PC-3 (cell line): ENCODE measurements around the gene HOMER3. TPM values are rescaled to one million over a fixed set of nuclear protein-coding genes. Genes with fewer than 3 reads are reported as not detected.

ENCODE experiments used
- ATAC-seq: fragments of 200-7000 bp; cut with Tn5 transposase; 2 replicates; pipeline ENCODE4 v1.9.1; 2020; ENCODE audit warnings: mild to moderate bottlenecking, moderate library complexity
- Bru-seq: library from RNA; stranded (reverse); fragments of 400-500 nt; gene quantifications from one replicate; lab custom pipeline; 2021; lab: Mats Ljungman, UMichigan
- BruChase-seq, 2 experiments: library from RNA; stranded (reverse); fragments of 400-500 nt; gene quantifications; one replicate each; lab custom pipeline; 2021; lab: Mats Ljungman, UMichigan
- BruUV-seq: library from RNA; stranded (reverse); fragments of 400-500 nt; replicated peaks from 2 replicates; lab custom pipeline; 2021; lab: Mats Ljungman, UMichigan
- CTCF ChIA-PET: fragments of 300-600 bp; sonication (Branson Sonifier 250); formaldehyde crosslinking; loops from one replicate; lab custom pipeline; 2022; ENCODE audit warnings: antibody characterized with exemption; lab: Charles Lee
- POLR2A ChIA-PET: fragments of 300-600 bp; sonication (Branson Sonifier 250); formaldehyde crosslinking; loops from one replicate; lab custom pipeline; 2022; ENCODE audit warnings: antibody characterized with exemption; ENCODE audit not compliant: unreplicated experiment; lab: Charles Lee
- DNase-seq: peaks from one replicate; pipeline ENCODE4 v3.0.0-alpha.2; 2015
- H2AFZ ChIP-seq: fragments of 300-600 bp; sonication (generic); 2 replicates; pipeline ENCODE4 v1.6.0; 2016; ENCODE audit warnings: antibody characterized with exemption, low read length
- H3F3A ChIP-seq: fragments of 300-600 bp; sonication (generic); one replicate; pipeline ENCODE4 v1.6.0; 2017; ENCODE audit warnings: antibody characterized with exemption, low read length, control low read depth, mild to moderate bottlenecking; ENCODE audit not compliant: unreplicated experiment
- H3K27ac ChIP-seq: fragments of 300-600 bp; sonication (generic); 2 replicates; pipeline ENCODE4 v1.5.1; 2016; ENCODE audit warnings: mild to moderate bottlenecking, low read length
- H3K27me3 ChIP-seq: fragments of 300-600 bp; sonication (generic); 2 replicates; pipeline ENCODE4 v1.6.1; 2016; ENCODE audit warnings: low read length, mixed read lengths
- H3K36me3 ChIP-seq: fragments of 300-600 bp; sonication (generic); 2 replicates; pipeline ENCODE4 v1.6.1; 2016; ENCODE audit warnings: low read depth, mixed run types, low read length, mixed read lengths
- H3K4me1 ChIP-seq: fragments of 300-600 bp; sonication (generic); 2 replicates; pipeline ENCODE4 v1.5.1; 2016; ENCODE audit warnings: low read length; ENCODE audit not compliant: insufficient read depth
- H3K4me2 ChIP-seq: fragments of 300-600 bp; sonication (generic); 2 replicates; pipeline ENCODE4 v1.6.0; 2016; ENCODE audit warnings: low read length
- H3K4me3 ChIP-seq: fragments of 300-600 bp; sonication (generic); 2 replicates; pipeline ENCODE4 v1.5.1; 2016; ENCODE audit warnings: mild to moderate bottlenecking, low read length, mixed read lengths
- H3K79me2 ChIP-seq: fragments of 300-600 bp; sonication (generic); 2 replicates; pipeline ENCODE4 v1.6.1; 2017; ENCODE audit warnings: low read length, mixed read lengths
- H3K9ac ChIP-seq: fragments of 300-600 bp; sonication (generic); 2 replicates; pipeline ENCODE4 v1.6.0; 2016; ENCODE audit warnings: mild to moderate bottlenecking, low read length
- H3K9me2 ChIP-seq: fragments of 300-600 bp; sonication (generic); replicated peaks from 2 replicates; pipeline ENCODE4 v1.6.1; 2016; ENCODE audit warnings: mixed run types, low read length, mixed read lengths
- H3K9me3 ChIP-seq: fragments of 300-600 bp; sonication (generic); 2 replicates; pipeline ENCODE4 v1.6.1; 2016; ENCODE audit warnings: low read length, mixed read lengths
- H4K20me1 ChIP-seq: fragments of 300-600 bp; sonication (generic); 2 replicates; pipeline ENCODE4 v1.6.1; 2016; ENCODE audit warnings: low read length, mixed read lengths
- EZH2 ChIP-seq: fragments of 300-600 bp; sonication (generic); IDR thresholded peaks from one replicate; pipeline ENCODE4 v1.6.1; 2017; ENCODE audit warnings: antibody characterized with exemption, mild to moderate bottlenecking, low read length; ENCODE audit not compliant: unreplicated experiment
- EZH2phosphoT487 ChIP-seq: fragments of 300-600 bp; sonication (generic); IDR thresholded peaks from 2 replicates; pipeline ENCODE4 v1.6.1; 2018; ENCODE audit warnings: mild to moderate bottlenecking, antibody characterized with exemption, low read length, borderline replicate concordance
- intact Hi-C: fragments of 100-400 bp; cut with micrococcal nuclease; formaldehyde crosslinking; loops from 2 replicates; pipeline ENCODE4 v1.9.0; 2023
- long read RNA-seq: library from polyadenylated mRNA; unstranded; transcript quantifications from one replicate; pipeline ENCODE4 v2.0.0, GENCODE V29; 2021; ENCODE audit not compliant: unreplicated experiment
- total RNA-seq: library from RNA; depleted of rRNA; stranded (reverse); fragments of >200 nt; gene quantifications from 2 replicates; pipeline ENCODE4 v1.2.3, GENCODE V29; 2014; rRNA removed
- TF ChIP-seq, protein P1 (sequence below): fragments of 300-600 bp; sonication (generic); conservative IDR thresholded peaks from 2 replicates; pipeline ENCODE4 v1.5.1; 2017; ENCODE audit warnings: antibody characterized with exemption, low read depth, mild to moderate bottlenecking, low read length

Gene HOMER3
- 118 and 143 TPM in 2 replicates for total RNA-seq
- percentile 62 among the genes with signal in this experiment for Bru-seq, nascent RNA
- BruChase-seq, experiment 1, labeled RNA remaining after a 6-hour chase, result percentile 70 among the genes with signal in this experiment
- BruChase-seq, experiment 2, labeled RNA remaining after a 2-hour chase, result percentile 70 among the genes with signal in this experiment
- long read RNA-seq, transcript HOMER3-202 (10 exons, 1,557 nt), result major isoform, 98 of 150 reads
- long read RNA-seq, partial matches to known transcripts, result 23 of 150 reads
- long read RNA-seq, other reads (novel, unspliced or antisense), result 26 of 150 reads

DNA sequence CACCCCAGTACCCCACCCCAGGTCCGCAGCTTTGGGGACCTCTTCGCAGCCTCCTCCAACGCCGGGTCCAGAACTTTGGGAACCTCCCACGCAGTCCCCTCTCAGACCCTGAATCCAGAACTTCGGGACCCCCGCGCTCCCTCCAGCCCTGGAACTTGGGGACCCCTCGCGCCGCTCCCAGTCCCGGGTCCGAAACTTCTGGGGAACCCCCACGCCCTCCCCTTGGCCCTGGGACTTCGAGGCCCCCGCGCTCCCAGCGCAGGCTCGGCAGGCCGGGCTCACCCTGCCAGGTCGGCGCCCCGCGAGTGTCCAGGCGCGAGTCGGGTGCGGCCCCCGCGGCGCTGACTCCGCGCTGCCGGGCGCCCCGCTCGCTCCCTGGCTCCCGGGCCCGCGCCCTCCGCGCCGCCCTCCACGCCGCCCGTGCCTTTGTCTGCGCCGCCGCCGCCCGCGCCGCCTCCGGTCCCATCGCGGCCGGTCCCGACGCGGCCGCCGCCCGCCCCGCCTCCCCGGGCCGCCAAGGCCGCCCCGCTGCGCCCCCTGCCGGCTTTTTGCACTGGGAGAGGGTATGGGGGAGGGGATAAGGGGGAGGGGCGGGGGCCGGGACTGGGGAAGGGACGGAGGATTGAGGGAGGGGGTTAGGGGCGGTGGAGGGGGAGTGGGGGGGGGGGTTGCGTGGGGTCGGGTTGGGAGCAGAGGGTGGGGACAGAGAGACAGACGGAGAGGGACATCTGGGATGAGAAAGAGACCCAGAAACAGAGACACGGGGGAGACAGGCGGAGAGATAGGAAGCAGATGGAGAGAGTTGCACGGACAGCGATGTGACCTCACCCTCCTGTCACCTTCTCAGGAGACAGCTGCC is at the start of gene HOMER3:
Gene HOMER3 (minus strand): TSS at position 449 of the 859 bp plus-strand sequence. CDS start 2,235 bp downstream, outside the sequence.
- H4K20me1 ChIP-seq, result no peaks in the 10 kb centered on the region
- BruUV-seq, result no TSS peak
- POLR2A ChIA-PET, result no interaction called here

DNA sequence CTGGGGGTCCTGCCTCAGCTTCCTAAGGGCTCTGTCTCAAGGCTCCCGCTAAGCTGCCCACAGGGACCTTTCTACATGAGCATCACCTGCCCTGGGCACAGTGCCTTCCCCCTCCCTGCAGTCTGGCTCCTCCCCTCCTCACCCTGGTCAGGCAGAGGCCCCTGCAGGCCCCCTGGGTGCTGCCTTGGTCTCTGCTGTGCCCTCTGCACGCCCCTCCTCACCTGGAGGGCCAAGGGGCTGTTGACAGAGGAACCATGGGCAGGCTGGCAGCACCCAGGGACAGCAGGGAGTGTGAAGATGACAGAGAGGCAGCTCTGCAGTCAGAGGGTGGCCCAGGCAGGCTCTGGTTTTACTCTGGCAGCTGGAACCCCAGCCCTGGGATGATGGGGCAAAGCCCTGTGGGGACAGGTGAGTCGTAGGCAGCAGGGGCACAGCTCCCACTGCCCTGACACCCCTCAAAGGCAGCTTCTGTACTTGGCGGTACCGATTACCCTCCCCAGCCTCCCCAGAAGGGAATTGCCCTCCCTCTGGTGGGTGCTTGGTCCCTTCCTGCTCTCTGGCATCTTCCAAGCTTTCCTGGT is 49.2 kb upstream of the HOMER3 start:
- Histone ChIP-seq H4K20me1 (no peaks in the 10 kb centered on the region), H3K9me2 (no peaks in the 10 kb centered on the region), H3K79me2 (no peaks in the 10 kb centered on the region), H3K4me2 (no peak overlapping the region), H3F3A (no peaks in the 10 kb centered on the region), H2AFZ (no peak overlapping the region), H3K4me3 (no peak overlapping the region), H3K9ac (no peak overlapping the region), H3K4me1 (no peaks in the 10 kb centered on the region), H3K27me3 (no peaks in the 10 kb centered on the region), H3K36me3 (peaks cover 26% of the 10 kb centered on the region), H3K27ac (no peak overlapping the region), H3K9me3 (no peaks in the 10 kb centered on the region)
- intact Hi-C loops, result no loop called here
- no peak for ATAC-seq
- BruUV-seq, result no TSS peak
- POLR2A ChIA-PET, result no interaction called here
- no peak for DNase-seq
- no peak for TF ChIP-seq EZH2phosphoT487
- TF ChIP-seq, protein P1, sequence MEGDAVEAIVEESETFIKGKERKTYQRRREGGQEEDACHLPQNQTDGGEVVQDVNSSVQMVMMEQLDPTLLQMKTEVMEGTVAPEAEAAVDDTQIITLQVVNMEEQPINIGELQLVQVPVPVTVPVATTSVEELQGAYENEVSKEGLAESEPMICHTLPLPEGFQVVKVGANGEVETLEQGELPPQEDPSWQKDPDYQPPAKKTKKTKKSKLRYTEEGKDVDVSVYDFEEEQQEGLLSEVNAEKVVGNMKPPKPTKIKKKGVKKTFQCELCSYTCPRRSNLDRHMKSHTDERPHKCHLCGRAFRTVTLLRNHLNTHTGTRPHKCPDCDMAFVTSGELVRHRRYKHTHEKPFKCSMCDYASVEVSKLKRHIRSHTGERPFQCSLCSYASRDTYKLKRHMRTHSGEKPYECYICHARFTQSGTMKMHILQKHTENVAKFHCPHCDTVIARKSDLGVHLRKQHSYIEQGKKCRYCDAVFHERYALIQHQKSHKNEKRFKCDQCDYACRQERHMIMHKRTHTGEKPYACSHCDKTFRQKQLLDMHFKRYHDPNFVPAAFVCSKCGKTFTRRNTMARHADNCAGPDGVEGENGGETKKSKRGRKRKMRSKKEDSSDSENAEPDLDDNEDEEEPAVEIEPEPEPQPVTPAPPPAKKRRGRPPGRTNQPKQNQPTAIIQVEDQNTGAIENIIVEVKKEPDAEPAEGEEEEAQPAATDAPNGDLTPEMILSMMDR, result no peak
- no peak for TF ChIP-seq EZH2
- CTCF ChIA-PET, result no interaction called here

More for the DNA sequence above, at the start of gene HOMER3:
- ATAC-seq (peak; percentile 86), DNase-seq (peak; percentile 72)
- Histone ChIP-seq H3K4me2 (peak within 1 kb of the TSS; percentile 95), H3K27ac (no peak within 1 kb of the TSS), H3K9me2 (no peaks in the 10 kb centered on the region), H3K36me3 (peaks cover 11% of the 10 kb centered on the region), H3K4me3 (peak within 1 kb of the TSS; percentile 95), H3K79me2 (peaks cover 21% of the 10 kb centered on the region), H3K9me3 (no peaks in the 10 kb centered on the region), H3K9ac (peak within 1 kb of the TSS; percentile 64), H3K4me1 (peaks cover 6% of the 10 kb centered on the region), H3K27me3 (no peaks in the 10 kb centered on the region), H2AFZ (peak within 1 kb of the TSS; percentile 84), H3F3A (no peaks in the 10 kb centered on the region)
- intact Hi-C loops, result loop anchor here (1.0 kb wide), 1 partner anchor 45 kb away; no protein-coding TSS in a partner anchor
- TF ChIP-seq EZH2 (no peak), EZH2phosphoT487 (no peak)
- TF ChIP-seq, protein P1, result no peak
- CTCF ChIA-PET, result no interaction called here
